Measurements from ENCODE around the gene IQGAP2.

Gene IQGAP2

GRCh38 chr5:76746677-76747076 lies 343.6 kb downstream of the IQGAP2 start:
- Histone ChIP-seq H3K4me1 (no peaks in the 10 kb centered on the region), H3K27me3 (peaks cover 3% of the 10 kb centered on the region), H3K4me3 (ENCODE audit: low read depth, low read length) (no peak overlapping the region), H3K9me3 (no peaks in the 10 kb centered on the region), H3K36me3 (no peaks in the 10 kb centered on the region)
- DNase-seq = no peak
- TF ChIP-seq, protein P1, sequence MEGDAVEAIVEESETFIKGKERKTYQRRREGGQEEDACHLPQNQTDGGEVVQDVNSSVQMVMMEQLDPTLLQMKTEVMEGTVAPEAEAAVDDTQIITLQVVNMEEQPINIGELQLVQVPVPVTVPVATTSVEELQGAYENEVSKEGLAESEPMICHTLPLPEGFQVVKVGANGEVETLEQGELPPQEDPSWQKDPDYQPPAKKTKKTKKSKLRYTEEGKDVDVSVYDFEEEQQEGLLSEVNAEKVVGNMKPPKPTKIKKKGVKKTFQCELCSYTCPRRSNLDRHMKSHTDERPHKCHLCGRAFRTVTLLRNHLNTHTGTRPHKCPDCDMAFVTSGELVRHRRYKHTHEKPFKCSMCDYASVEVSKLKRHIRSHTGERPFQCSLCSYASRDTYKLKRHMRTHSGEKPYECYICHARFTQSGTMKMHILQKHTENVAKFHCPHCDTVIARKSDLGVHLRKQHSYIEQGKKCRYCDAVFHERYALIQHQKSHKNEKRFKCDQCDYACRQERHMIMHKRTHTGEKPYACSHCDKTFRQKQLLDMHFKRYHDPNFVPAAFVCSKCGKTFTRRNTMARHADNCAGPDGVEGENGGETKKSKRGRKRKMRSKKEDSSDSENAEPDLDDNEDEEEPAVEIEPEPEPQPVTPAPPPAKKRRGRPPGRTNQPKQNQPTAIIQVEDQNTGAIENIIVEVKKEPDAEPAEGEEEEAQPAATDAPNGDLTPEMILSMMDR (IDR thresholded peaks at IDR 0.05; ENCODE audit: low read depth, low read length) = no peak

DNA sequence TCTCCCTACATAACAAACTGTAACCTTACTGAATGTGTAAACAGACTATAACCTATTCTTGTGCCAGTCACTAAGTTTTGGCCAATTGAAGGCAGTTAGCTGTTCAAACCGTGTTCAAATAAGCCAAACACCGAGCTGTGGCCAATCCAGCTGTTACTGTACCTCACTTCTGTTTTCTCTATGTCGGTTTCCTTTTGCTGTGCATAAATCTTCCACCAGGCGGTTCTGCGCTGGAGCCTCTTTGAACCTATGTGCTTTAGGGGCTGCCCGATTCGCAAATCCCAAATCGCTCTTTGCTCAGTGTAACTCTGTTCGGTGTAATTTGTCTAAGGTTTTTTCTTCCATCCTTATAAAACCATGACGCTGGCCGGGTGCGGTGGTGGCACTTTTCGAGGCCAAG lies 344.6 kb downstream of the IQGAP2 start:
- no peaks in the 10 kb centered on the region for H3K36me3 ChIP-seq
- no peaks in the 10 kb centered on the region for H3K9me3 ChIP-seq
- DNase-seq = no peak
- H3K4me1 ChIP-seq = no peaks in the 10 kb centered on the region
- TF ChIP-seq, protein P1 (IDR thresholded peaks at IDR 0.05; ENCODE audit: low read depth, low read length) = no peak
- H3K4me3 ChIP-seq (ENCODE audit: low read depth, low read length) = no peak overlapping the region
- peaks cover 3% of the 10 kb centered on the region for H3K27me3 ChIP-seq

DNA sequence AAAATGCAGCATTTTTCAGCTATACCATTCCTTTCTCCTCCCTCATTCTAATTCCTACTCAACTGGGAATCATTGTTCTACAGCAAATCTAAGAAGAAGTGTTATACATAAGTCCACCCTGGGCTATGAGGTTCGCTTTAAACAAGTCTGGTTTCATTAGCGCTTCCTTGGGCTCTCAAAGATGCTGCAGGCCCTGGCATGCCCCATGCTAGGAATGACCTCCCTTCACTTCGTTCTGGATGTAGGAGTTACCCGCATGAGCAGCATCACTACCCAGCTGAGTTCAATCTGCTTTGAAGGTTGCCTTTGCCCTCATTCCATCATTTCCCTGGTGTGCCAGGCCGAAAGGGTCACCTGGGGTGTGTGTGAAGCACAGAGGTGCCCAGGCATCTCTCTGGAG lies 348.2 kb downstream of the IQGAP2 start:
- no peak overlapping the region for H3K4me3 ChIP-seq (ENCODE audit: low read depth, low read length)
- DNase-seq = no peak
- TF ChIP-seq, protein P1 (IDR thresholded peaks at IDR 0.05; ENCODE audit: low read depth, low read length) = no peak
- peaks cover 3% of the 10 kb centered on the region for H3K27me3 ChIP-seq
- no peaks in the 10 kb centered on the region for H3K9me3 ChIP-seq
- no peaks in the 10 kb centered on the region for H3K36me3 ChIP-seq
- no peaks in the 10 kb centered on the region for H3K4me1 ChIP-seq

DNA sequence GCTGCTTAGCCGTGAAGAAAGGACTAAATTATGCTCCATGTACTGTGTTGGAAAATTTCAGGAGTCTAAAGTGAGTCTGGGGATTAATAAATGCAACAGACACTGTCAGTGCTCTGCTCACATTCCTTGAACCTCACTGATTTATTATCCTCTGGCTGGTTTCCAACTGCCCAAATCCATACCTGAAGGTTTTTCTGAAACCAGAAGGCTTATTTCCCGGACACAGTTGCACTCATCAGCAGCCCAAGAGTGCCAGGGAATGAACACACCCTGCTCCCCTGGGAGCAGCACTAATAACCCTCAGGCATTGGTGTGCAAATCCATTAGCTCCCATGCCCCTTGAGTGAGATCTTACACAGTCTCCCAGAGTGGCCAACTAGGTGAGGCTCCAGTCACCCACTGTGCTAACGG lies 351.6 kb downstream of the IQGAP2 start:
- DNase-seq = no peak
- Histone ChIP-seq H3K36me3 (no peaks in the 10 kb centered on the region), H3K27me3 (peaks cover 3% of the 10 kb centered on the region; the same call in 1 of the 2 replicates), H3K4me3 (ENCODE audit: low read depth, low read length) (no peak overlapping the region), H3K9me3 (no peaks in the 10 kb centered on the region), H3K4me1 (no peaks in the 10 kb centered on the region)
- TF ChIP-seq, protein P1 (IDR thresholded peaks at IDR 0.05; ENCODE audit: low read depth, low read length) = no peak

GRCh38 chr5:76755779-76756637 lies 352.9 kb downstream of the IQGAP2 start:
- DNase-seq = no peak
- Histone ChIP-seq H3K4me1 (no peaks in the 10 kb centered on the region), H3K4me3 (ENCODE audit: low read depth, low read length) (no peak overlapping the region), H3K27me3 (no peaks in the 10 kb centered on the region; the same call in 1 of the 2 replicates), H3K9me3 (no peaks in the 10 kb centered on the region), H3K36me3 (no peaks in the 10 kb centered on the region)
- TF ChIP-seq, protein P1 (IDR thresholded peaks at IDR 0.05; ENCODE audit: low read depth, low read length) = no peak

- Histone ChIP-seq H3K4me3 (ENCODE audit: low read depth, low read length) (no peak overlapping the region), H3K36me3 (no peaks in the 10 kb centered on the region), H3K4me1 (no peaks in the 10 kb centered on the region), H3K9me3 (no peaks in the 10 kb centered on the region), H3K27me3 (no peaks in the 10 kb centered on the region; the same call in 1 of the 2 replicates)
- TF ChIP-seq, protein P1 (IDR thresholded peaks at IDR 0.05; ENCODE audit: low read depth, low read length) = no peak
- no peak for DNase-seq
Measured at GRCh38 chr5:76757049-76757448, 354.0 kb downstream of the IQGAP2 start.
